Astrocyte (in vitro differentiated cells and primary cell): ENCODE data around the gene PRSS57. TPM values are rescaled to one million over a fixed set of nuclear protein-coding genes. Genes with fewer than 3 reads are reported as not detected.

ENCODE experiments used
- DNase-seq: peaks from one replicate; pipeline ENCODE4 v3.0.0-alpha.2; 2010; ENCODE audit warnings: low read depth
- FAIRE-seq: peaks from 2 replicates; lab custom pipeline; 2011; peaks lifted over from hg19 to GRCh38; lab: Jason Lieb, UNC
- H2AFZ ChIP-seq: 2 replicates; pipeline ENCODE4 v1.6.0; 2012; ENCODE audit warnings: low read depth, low read length, inconsistent platforms
- H3K27ac ChIP-seq: 2 replicates; pipeline ENCODE4 v1.5.1; 2011; ENCODE audit warnings: low read depth, low read length, inconsistent platforms
- H3K27me3 ChIP-seq: 2 replicates; pipeline ENCODE4 v1.6.0; 2011; ENCODE audit warnings: low read length, inconsistent platforms; ENCODE audit not compliant: insufficient read depth
- H3K36me3 ChIP-seq: 2 replicates; pipeline ENCODE4 v1.5.1; 2011; ENCODE audit warnings: low read length, inconsistent platforms; ENCODE audit not compliant: insufficient read depth
- H3K4me1 ChIP-seq: 2 replicates; pipeline ENCODE4 v1.5.1; 2011; ENCODE audit warnings: low read length, inconsistent platforms; ENCODE audit not compliant: insufficient read depth
- H3K4me2 ChIP-seq: 2 replicates; pipeline ENCODE4 v1.6.0; 2012; ENCODE audit warnings: low read length, inconsistent platforms
- H3K4me3 ChIP-seq: 2 replicates; pipeline ENCODE4 v1.5.1; 2011; ENCODE audit warnings: low read depth, mild to moderate bottlenecking, low read length, inconsistent platforms; ENCODE audit not compliant: insufficient read depth
- H3K79me2 ChIP-seq: 2 replicates; pipeline ENCODE4 v1.6.0; 2012; ENCODE audit warnings: mild to moderate bottlenecking, low read length, inconsistent platforms; ENCODE audit not compliant: insufficient read depth
- H3K9ac ChIP-seq: 2 replicates; pipeline ENCODE4 v1.6.0; 2012; ENCODE audit warnings: mild to moderate bottlenecking, low read length, inconsistent platforms
- H3K9me3 ChIP-seq: 2 replicates; pipeline ENCODE4 v1.5.1; 2012; ENCODE audit warnings: low read depth, mild to moderate bottlenecking, low read length, inconsistent platforms; ENCODE audit not compliant: insufficient read depth
- H4K20me1 ChIP-seq: 2 replicates; pipeline ENCODE4 v1.6.0; 2012; ENCODE audit warnings: low read length, inconsistent platforms; ENCODE audit not compliant: insufficient read depth
- H3K27ac Mint-ChIP-seq: one replicate; pipeline ENCODE4 v1.8.0; 2021; ENCODE audit warnings: mild to moderate bottlenecking, mixed read lengths; ENCODE audit not compliant: unreplicated experiment
- H3K27me3 Mint-ChIP-seq: one replicate; pipeline ENCODE4 v1.8.0; 2021; ENCODE audit warnings: low read depth, mixed read lengths; ENCODE audit not compliant: unreplicated experiment
- H3K36me3 Mint-ChIP-seq: one replicate; pipeline ENCODE4 v1.8.0; 2021; ENCODE audit warnings: low read depth, mixed read lengths; ENCODE audit not compliant: unreplicated experiment
- H3K4me1 Mint-ChIP-seq: one replicate; pipeline ENCODE4 v1.8.0; 2021; ENCODE audit warnings: low read depth, mixed read lengths; ENCODE audit not compliant: unreplicated experiment
- H3K4me3 Mint-ChIP-seq: one replicate; pipeline ENCODE4 v1.8.0; 2021; ENCODE audit warnings: mild to moderate bottlenecking, moderate library complexity, mixed read lengths; ENCODE audit not compliant: unreplicated experiment
- H3K9me3 Mint-ChIP-seq: one replicate; pipeline ENCODE4 v1.8.0; 2021; ENCODE audit warnings: mild to moderate bottlenecking, mixed read lengths; ENCODE audit not compliant: unreplicated experiment
- EZH2 ChIP-seq: IDR thresholded peaks from 2 replicates; pipeline ENCODE4 v1.6.1; 2012; ENCODE audit warnings: mild to moderate bottlenecking, low read length, inconsistent platforms; ENCODE audit not compliant: insufficient read depth
- total RNA-seq: library from RNA; stranded (reverse); gene quantifications from 2 replicates; pipeline ENCODE4 v1.2.1, GENCODE V29; 2021
- TF ChIP-seq, protein P1 (sequence below): IDR thresholded peaks from 2 replicates; pipeline ENCODE4 v1.5.1; 2011; ENCODE audit warnings: low read depth, mild to moderate bottlenecking, inconsistent platforms, low read length, moderate library complexity; ENCODE audit not compliant: insufficient read depth

The PRSS57 gene
- total RNA-seq, 1 donor from 2014 or later: not detected

- Histone ChIP-seq H3K9ac (peak overlapping the region; percentile 96), H3K9me3 (no peaks in the 10 kb centered on the region), H3K27ac (peak overlapping the region; percentile 91), H3K4me3 (peak overlapping the region; percentile 62), H3K36me3 (no peaks in the 10 kb centered on the region), H3K4me1 (peaks cover 34% of the 10 kb centered on the region), H2AFZ (no peak overlapping the region), H3K4me2 (peak overlapping the region; percentile 94), H3K27me3 (no peaks in the 10 kb centered on the region), H3K79me2 (peaks cover 26% of the 10 kb centered on the region), H4K20me1 (peaks cover 25% of the 10 kb centered on the region)
- peak; percentile 58 for DNase-seq
- Mint-ChIP-seq H3K27me3 (peaks cover 3% of the 10 kb centered on the region), H3K4me1 (peaks cover 9% of the 10 kb centered on the region), H3K9me3 (no peaks in the 10 kb centered on the region), H3K27ac (peak overlapping the region; percentile 72), H3K4me3 (peak overlapping the region; percentile 79), H3K36me3 (peaks cover 6% of the 10 kb centered on the region)
- no peak for TF ChIP-seq EZH2
- TF ChIP-seq, protein P1, sequence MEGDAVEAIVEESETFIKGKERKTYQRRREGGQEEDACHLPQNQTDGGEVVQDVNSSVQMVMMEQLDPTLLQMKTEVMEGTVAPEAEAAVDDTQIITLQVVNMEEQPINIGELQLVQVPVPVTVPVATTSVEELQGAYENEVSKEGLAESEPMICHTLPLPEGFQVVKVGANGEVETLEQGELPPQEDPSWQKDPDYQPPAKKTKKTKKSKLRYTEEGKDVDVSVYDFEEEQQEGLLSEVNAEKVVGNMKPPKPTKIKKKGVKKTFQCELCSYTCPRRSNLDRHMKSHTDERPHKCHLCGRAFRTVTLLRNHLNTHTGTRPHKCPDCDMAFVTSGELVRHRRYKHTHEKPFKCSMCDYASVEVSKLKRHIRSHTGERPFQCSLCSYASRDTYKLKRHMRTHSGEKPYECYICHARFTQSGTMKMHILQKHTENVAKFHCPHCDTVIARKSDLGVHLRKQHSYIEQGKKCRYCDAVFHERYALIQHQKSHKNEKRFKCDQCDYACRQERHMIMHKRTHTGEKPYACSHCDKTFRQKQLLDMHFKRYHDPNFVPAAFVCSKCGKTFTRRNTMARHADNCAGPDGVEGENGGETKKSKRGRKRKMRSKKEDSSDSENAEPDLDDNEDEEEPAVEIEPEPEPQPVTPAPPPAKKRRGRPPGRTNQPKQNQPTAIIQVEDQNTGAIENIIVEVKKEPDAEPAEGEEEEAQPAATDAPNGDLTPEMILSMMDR: no peak
- FAIRE-seq: no peak
Measured at GRCh38 chr19:677601-678436, 17.4 kb downstream of the PRSS57 start.

DNA sequence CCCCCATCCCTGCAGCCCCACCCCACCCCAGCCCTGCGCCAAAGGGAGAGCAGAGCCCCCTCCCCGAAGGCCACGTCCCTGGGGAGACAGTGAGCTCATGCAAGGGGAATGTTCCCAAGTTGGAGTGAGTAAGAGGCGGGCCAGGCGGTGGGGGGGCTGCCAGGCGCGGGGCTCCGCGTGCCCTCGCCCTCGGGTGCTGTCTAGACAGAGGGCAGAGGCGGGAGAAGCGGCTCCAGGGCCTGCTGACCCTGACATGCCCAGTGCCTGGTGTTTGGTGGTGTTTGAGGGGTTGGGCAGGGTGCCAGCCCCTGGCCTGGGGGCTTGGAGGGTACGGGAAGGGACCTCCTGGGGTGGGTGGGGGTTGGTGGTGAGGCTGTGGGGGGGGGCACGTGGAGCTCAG, 18.1 kb downstream of the PRSS57 start:
- Histone ChIP-seq H3K4me3 (peak overlapping the region; percentile 83), H2AFZ (no peak overlapping the region), H3K27me3 (no peaks in the 10 kb centered on the region), H3K4me1 (peaks cover 34% of the 10 kb centered on the region), H3K9ac (peak overlapping the region; percentile 96), H3K9me3 (no peaks in the 10 kb centered on the region), H3K36me3 (no peaks in the 10 kb centered on the region), H4K20me1 (peaks cover 25% of the 10 kb centered on the region), H3K27ac (peak overlapping the region; percentile 91), H3K79me2 (peaks cover 26% of the 10 kb centered on the region), H3K4me2 (peak overlapping the region; percentile 94)
- H3K9me3 Mint-ChIP-seq: no peaks in the 10 kb centered on the region
- H3K4me3 Mint-ChIP-seq: no peak overlapping the region
- peaks cover 9% of the 10 kb centered on the region for H3K4me1 Mint-ChIP-seq
- no peak for FAIRE-seq
- DNase-seq: peak; percentile 80
- peak overlapping the region; percentile 72 for H3K27ac Mint-ChIP-seq
- no peak for TF ChIP-seq EZH2
- TF ChIP-seq, protein P1: no peak
- peaks cover 6% of the 10 kb centered on the region for H3K36me3 Mint-ChIP-seq
- H3K27me3 Mint-ChIP-seq: peaks cover 3% of the 10 kb centered on the region
